Neural crest cell (in vitro differentiated cells): ENCODE results near the gene HELZ2. TPM values are rescaled to one million over a fixed set of nuclear protein-coding genes. Genes with fewer than 3 reads are reported as not detected.

Experiments
- DNase-seq: peaks from one replicate; pipeline ENCODE4 v3.0.0; 2021; ENCODE audit warnings: low read depth, mixed read lengths, low spot score
- H3K27ac Mint-ChIP-seq: one replicate; pipeline ENCODE4 v1.8.0; 2021; ENCODE audit warnings: mild to moderate bottlenecking, mixed read lengths; ENCODE audit not compliant: unreplicated experiment
- H3K27me3 Mint-ChIP-seq: 2 replicates; pipeline ENCODE4 v1.8.0; 2021; ENCODE audit warnings: low read depth, mild to moderate bottlenecking, mixed read lengths
- H3K36me3 Mint-ChIP-seq: 2 replicates; pipeline ENCODE4 v1.8.0; 2021; ENCODE audit warnings: low read depth, mild to moderate bottlenecking, mixed read lengths
- H3K4me1 Mint-ChIP-seq: 2 replicates; pipeline ENCODE4 v1.8.0; 2021; ENCODE audit warnings: mixed read lengths
- H3K4me3 Mint-ChIP-seq: one replicate; pipeline ENCODE4 v1.8.0; 2021; ENCODE audit warnings: mild to moderate bottlenecking, mixed read lengths
- H3K9me3 Mint-ChIP-seq: 2 replicates; pipeline ENCODE4 v1.8.0; 2021; ENCODE audit warnings: mixed read lengths
- CTCF ChIP-seq: fragments of 200-600 bp; sonication (generic); conservative IDR thresholded peaks from 2 replicates; pipeline ENCODE4 v1.5.0; 2021; ENCODE audit warnings: antibody characterized with exemption, mild to moderate bottlenecking
- long read RNA-seq: library from polyadenylated mRNA; unstranded; transcript quantifications from one replicate; pipeline ENCODE4 v2.0.0, GENCODE V29; 2020
- total RNA-seq: library from RNA; stranded (reverse); gene quantifications from 2 replicates; pipeline ENCODE4 v1.2.1, GENCODE V29; 2021

HELZ2 gene, protein sequence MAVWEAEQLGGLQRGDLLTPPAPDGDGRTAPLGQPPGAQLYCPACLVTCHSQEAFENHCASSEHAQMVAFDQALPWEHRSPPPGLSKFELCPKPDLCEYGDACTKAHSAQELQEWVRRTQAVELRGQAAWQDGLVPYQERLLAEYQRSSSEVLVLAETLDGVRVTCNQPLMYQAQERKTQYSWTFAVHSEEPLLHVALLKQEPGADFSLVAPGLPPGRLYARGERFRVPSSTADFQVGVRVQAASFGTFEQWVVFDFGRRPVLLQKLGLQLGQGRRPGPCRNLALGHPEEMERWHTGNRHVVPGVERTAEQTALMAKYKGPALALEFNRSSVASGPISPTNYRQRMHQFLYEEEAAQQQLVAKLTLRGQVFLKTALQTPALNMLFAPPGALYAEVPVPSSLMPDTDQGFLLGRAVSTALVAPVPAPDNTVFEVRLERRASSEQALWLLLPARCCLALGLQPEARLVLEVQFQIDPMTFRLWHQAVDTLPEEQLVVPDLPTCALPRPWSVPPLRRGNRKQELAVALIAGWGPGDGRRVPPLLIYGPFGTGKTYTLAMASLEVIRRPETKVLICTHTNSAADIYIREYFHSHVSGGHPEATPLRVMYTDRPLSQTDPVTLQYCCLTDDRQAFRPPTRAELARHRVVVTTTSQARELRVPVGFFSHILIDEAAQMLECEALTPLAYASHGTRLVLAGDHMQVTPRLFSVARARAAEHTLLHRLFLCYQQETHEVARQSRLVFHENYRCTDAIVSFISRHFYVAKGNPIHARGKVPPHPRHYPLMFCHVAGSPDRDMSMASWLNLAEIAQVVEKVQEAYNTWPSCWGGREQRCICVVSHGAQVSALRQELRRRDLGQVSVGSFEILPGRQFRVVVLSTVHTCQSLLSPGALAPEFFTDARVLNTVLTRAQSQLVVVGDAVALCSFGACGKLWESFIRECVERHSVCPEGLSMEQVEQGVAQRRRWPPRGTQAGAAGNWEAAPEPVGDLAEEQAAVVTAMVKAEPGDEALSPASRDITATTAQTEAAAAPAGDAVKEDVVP (N-terminal part only)
- 22.3 and 26.5 TPM in 2 replicates for total RNA-seq
- long read RNA-seq, result 0 reads

GRCh38 chr20:63574156-63574828 lies at the start of gene HELZ2:
HELZ2 (minus strand) TSS chr20:63574239; CDS start chr20:63572385, 1,854 bp downstream.
- Mint-ChIP-seq H3K4me1 (peaks cover 7% of the 10 kb centered on the region), H3K9me3 (no peaks in the 10 kb centered on the region), H3K27ac (no peak within 1 kb of the TSS), H3K36me3 (no peaks in the 10 kb centered on the region), H3K4me3 (peak within 1 kb of the TSS; percentile 83), H3K27me3 (no peaks in the 10 kb centered on the region)
- TF ChIP-seq CTCF, result no peak
- peak; percentile 38 for DNase-seq

- H3K27me3 Mint-ChIP-seq, result no peaks in the 10 kb centered on the region
- DNase-seq, result no peak
- no peak for TF ChIP-seq CTCF
- no peak overlapping the region for H3K27ac Mint-ChIP-seq
- peaks cover 4% of the 10 kb centered on the region for H3K36me3 Mint-ChIP-seq
- peaks cover 18% of the 10 kb centered on the region for H3K4me1 Mint-ChIP-seq
- H3K9me3 Mint-ChIP-seq, result no peaks in the 10 kb centered on the region
- H3K4me3 Mint-ChIP-seq, result peak overlapping the region; percentile 61
These were observed 48.7 kb upstream of the HELZ2 start for GRCh38 chr20:63622732-63623131.

GRCh38 chr20:63622096-63622495 lies 48.1 kb upstream of the HELZ2 start:
- Mint-ChIP-seq H3K4me3 (peak overlapping the region; percentile 61), H3K27me3 (no peaks in the 10 kb centered on the region), H3K4me1 (peaks cover 18% of the 10 kb centered on the region), H3K27ac (no peak overlapping the region), H3K9me3 (no peaks in the 10 kb centered on the region), H3K36me3 (peaks cover 4% of the 10 kb centered on the region)
- no peak for TF ChIP-seq CTCF
- DNase-seq, result no peak

DNA sequence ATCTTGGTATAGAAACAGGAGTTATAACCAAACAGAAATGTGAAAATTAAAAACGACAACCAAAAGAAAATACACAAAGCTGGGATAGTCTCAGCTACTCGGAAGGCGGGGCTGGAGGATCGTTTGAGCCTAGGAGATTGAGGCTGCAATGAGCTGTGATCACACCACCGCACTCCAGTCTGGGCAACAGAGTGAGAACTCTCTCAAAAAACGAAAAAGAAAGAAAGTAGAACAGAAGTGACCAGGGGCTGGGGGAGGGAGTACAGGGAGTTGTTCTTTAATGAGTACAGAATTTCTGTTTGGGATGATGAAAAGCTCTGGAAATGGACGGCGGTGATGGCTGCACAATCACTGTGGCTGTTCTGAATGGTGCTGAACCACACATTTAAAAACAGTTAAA lies 47.0 kb upstream of the HELZ2 start:
- TF ChIP-seq CTCF, result no peak
- DNase-seq, result no peak
- Mint-ChIP-seq H3K4me3 (peak overlapping the region; percentile 3), H3K9me3 (no peaks in the 10 kb centered on the region), H3K36me3 (peaks cover 7% of the 10 kb centered on the region), H3K27ac (peak overlapping the region; percentile 80), H3K27me3 (no peaks in the 10 kb centered on the region), H3K4me1 (peaks cover 18% of the 10 kb centered on the region)

DNA sequence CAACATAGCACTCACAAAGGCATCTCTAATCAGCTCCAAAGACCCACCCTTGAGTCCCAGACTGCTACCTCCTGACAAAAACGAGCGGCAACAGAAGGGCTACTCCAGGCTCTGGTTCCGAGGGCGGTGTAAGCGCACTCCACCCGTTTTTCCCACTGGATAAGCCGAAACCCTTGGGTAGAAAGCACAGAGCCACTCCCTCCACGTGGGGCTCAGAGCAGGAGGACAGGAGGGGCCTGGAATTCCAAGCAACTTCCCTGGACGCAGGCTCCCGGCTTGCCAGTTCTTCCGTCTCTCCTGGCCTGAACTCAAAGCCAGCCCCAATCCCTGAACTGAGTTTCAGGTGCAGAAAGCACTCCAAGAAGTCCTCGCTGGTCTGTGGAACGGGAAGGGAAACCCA lies 45.5 kb upstream of the HELZ2 start:
- Mint-ChIP-seq H3K36me3 (peaks cover 19% of the 10 kb centered on the region), H3K27me3 (no peaks in the 10 kb centered on the region), H3K4me1 (peaks cover 14% of the 10 kb centered on the region), H3K27ac (no peak overlapping the region), H3K4me3 (no peak overlapping the region), H3K9me3 (peaks cover 5% of the 10 kb centered on the region)
- TF ChIP-seq CTCF, result no peak
- DNase-seq, result no peak
